Tongue (tissue), 2 donors: ENCODE measurements around the gene SPRR2G. TPM values are rescaled to one million over a fixed set of nuclear protein-coding genes. Genes with fewer than 3 reads are reported as not detected.
"Not testable (repeated sequence)": the region's sequence is repeated elsewhere in the genome, so short reads cannot be mapped to it uniquely, and the experiment has no call there.

ENCODE experiments used
- DNase-seq: peaks from one replicate; pipeline ENCODE4 v3.0.0-alpha.2; 2015
- total RNA-seq: library from RNA; depleted of rRNA; stranded (reverse); fragments of >200 nt; gene quantifications from one replicate; pipeline ENCODE4 v1.2.3, GENCODE V29; 2014

SPRR2G gene
- total RNA-seq: not detected

DNA sequence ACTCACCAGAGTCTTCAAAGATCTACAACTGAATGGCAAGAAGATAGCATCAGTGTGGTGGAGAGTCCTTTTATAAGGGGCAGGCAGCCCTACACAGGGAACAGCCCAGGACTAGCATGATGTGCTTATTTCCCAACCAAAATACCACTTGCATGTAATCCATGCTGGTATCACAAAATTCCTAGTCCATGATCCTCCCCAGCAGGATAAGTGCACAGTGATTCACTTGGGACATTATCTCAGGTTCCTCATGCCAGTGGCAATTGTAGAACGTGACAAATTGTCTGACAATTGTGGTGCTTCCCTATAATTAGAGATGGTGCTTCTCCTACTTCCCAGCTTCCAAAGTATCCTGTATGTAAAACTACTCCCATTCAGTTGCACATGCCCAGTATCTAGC lies at the start of gene SPRR2G:
Gene SPRR2G, minus strand, starts transcription at position 45 of the 400 bp plus-strand sequence. CDS start 780 bp downstream, outside the sequence.
- DNase-seq: no peak

DNA sequence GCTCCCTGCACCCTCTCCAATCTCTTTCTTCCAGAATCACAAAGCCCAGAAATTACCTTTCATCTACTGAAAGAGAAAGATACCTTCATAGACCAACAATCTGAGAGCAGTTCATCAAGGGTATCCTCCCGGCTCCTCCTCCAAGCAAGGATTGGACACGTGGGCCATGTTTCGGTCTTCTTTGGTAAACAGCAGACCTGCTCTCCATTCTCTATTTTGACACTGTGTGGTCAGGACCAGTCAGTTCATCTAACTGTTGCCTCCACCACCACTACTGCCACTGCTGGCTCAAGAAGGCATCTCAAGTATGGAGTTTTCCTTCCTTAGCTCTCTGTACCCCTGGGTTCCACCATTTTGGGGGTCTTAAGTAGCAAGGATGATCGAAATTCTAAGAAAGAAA lies 44.5 kb upstream of the SPRR2G start:
- DNase-seq: no peak

DNA sequence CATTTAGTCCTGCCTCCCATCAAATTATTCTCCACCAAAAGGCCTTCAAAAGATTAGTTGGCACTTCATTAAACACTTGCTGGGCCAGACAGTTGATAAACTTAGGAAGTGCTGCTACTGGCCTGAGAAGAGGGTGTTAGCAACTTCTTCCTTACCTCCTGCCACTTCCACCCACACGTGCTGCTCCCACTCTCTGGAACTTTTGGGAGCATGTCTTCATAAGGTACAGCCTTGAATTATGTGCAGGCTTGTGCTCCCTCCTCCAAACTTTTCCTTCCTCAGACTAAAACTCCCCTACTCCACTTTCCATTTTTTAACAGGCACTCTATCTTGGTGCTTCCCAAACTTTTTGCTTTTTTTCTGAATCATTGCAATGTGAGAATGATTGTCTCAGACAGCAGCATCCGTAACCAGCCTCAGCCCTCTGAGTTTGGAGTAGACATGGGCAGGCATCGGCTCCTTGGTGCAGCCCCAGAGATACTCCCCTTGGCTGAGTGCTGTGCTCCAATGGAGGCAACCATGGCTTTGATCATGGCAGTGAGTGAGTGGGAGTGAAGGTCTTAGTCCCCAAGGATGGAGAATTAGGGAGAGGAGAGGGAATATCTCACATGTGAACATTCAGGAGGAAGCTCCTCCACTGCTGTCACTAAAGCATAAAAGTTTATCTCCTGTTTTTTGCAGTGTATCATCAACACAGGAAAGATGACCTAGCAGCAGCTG lies 43.8 kb upstream of the SPRR2G start:
- DNase-seq: no peak

DNA sequence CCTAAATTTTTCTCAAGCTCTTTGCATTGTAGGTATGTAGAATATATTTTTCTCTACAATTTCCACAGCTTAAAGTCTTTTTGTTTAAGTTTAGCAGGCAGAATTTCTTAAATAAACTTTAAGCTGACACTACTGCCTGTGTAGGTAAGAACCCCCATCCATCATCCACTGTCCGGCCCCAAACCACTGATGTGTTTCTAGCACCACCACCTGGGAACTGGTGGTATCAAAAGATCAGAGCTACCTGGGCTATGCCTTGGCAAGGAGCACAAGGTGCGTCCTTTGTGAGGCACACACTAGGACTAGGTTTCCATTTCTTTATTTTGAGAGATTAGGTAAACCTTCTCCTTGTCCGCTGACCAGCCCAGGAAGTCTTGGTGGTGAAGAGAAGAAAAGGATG lies 42.0 kb upstream of the SPRR2G start:
- DNase-seq: peak; percentile 20

DNA sequence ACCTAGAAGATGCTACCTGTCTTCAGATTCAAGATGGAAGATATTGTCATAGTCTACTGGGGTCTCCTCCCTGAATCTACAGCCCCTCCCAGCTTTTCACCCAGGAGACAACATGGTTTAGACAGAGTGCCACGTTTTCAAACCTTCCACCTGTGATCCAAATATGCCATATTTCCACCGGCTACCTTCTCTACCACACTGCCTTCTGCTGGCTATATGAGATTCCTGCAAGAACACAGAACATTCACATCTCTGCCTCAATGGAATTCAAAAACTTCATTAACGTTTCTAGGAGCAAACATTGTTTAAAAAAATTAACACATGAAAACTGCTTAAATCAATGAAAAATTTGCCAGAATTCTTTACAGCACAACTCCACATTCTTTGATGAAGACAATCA lies 39.7 kb upstream of the SPRR2G start:
- no peak for DNase-seq

DNA sequence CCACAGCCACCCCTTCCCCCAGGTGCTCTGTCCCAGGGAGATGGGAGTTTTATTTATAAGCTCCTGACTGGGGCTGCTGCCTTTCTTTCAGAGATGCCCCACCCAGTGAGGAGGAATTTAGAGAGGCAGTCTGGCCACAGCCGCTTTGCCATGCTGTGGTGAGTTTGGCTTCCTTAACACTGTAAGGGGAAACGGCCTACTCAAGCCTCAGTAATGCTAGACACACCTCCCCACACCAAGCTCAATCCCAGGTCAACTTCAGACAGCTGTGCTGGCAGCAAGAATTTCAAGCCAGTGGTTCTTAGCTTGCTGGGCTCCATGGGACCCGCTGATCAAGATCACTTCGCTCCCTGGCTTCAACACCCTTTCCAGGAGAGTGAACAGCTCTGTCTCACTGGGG lies 37.6 kb upstream of the SPRR2G start:
- not testable (repeated sequence) for DNase-seq

DNA sequence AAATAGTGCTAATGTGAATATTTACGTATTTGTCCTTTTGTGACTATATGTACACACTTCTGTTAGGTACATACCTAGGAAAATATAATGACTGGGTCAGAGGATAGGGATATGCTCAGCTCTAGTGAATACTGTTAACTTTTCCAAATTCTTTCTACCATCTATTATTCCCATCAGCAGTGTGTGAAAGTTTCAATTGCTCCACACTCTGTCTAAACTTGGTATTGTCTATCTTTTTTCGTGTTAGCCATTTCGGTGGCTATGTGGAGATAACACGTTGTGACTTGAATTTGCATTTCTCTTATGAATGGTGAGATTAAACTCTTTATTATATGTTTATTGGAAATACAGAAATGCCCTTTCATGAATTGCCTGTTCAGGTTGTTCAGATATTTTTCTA lies 29.9 kb upstream of the SPRR2G start:
- no peak for DNase-seq

DNA sequence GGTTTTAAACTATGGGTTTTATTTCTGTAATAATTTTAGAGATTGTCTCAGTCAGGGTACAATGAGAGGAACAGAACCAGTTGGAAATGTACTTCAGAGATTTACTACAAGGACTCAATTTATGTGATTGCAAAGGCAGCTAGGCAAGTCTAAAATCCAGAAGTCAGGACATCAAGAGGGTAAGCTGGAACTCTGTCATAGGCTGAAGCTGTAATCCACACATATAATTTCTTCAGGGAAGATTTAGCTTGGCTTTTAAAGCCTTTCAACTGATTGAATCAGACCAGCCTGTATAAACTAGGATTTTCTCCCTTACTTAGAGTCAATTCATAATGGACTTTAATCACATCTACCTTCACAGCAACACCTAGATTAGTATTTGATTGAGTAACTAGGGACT lies 28.2 kb upstream of the SPRR2G start:
- DNase-seq: no peak

DNA sequence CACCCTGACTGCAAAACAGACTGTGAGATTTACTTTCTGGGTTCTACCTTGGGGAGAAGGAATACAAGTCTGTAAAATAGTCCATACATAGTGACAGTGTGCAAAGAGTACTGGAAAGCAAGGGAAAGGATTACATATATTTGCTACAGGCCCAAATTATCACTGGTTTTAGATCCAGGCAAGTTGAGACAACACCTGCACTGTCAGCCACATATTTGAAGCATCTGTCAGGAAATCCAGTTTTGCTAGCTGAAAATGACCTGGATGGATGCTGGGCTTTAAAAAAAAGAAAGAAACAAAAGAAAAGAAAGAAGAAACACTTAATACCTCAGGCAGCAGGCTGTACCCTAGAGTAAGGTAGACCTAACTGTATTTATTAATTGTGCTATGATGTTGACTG lies 23.9 kb upstream of the SPRR2G start:
- DNase-seq: peak; percentile 40

DNA sequence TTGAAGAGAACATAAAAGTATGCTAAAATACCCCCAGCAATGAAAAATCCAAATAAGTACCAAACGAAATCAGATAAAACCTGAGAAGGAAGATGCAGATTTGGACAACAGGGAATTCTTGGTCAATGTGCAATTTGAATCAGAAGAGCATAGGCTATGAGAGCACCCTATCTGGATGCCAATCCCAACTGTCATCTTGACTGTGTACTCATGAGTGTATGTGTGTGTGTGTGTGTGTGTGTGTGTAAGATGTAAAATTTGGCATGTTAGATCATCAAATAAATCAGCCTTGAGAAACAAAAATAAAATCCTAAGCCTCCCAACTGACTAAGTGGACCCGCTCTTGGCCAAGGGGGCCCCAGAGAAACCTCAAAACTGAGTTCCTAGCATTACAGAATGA lies 18.0 kb upstream of the SPRR2G start:
- DNase-seq: no peak

DNA sequence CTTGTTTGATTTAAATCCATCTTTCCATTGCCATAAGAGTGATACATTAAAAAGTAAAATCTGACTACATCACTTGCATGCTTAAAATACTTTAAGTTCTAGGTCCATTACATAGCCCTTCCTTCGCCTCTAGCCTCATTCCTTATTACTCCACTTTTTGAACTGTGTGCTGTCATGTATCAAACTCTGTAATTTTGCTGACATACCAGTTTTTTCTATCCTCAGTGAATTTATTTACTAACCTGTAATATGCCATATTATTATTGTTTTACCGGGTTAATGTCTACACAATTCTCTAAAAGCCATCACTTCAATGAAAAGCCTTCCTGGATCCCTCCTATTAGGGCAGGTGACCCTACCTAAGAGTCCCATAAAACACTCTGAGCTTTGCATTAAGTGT lies 4.9 kb upstream of the SPRR2G start:
- no peak for DNase-seq

DNA sequence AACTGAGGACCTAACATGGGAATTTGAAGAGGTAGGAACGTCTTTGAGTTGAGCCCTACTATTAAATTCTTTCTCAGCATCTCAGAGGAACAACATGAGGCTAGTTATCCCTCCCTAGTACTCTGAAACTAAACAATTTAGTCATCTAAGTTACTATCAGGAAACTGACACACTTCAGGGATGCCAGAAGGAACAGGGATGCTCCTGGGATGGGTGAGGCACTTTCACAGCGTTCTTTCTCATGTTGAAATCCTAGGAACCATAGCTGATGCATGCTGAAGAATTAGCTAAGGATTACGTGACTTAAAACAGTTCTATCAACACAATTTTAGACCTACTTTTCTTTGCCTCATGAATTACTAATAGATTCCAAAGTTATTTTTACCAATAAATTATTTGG lies 1.8 kb upstream of the SPRR2G start:
- no peak for DNase-seq

DNA sequence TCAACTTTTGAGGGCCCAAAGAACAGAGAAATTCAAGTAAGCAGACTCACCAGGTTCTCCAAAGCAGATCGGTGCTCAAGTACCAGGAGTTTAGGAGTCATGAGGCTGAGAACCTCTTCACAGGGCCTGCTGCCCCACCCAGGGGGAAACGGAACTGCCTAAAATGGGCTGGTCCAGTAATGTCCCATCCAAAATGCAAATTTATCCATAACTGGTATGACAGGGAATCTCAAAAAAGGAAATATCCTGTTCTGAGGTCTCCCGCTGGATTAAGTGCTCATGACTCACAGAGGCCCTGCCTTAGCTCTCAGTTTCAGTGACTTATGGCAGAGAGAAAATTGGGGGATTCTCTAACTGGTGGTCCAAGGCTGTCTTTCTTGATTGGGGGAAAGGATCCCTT lies 9.3 kb downstream of the SPRR2G start:
- DNase-seq: no peak

DNA sequence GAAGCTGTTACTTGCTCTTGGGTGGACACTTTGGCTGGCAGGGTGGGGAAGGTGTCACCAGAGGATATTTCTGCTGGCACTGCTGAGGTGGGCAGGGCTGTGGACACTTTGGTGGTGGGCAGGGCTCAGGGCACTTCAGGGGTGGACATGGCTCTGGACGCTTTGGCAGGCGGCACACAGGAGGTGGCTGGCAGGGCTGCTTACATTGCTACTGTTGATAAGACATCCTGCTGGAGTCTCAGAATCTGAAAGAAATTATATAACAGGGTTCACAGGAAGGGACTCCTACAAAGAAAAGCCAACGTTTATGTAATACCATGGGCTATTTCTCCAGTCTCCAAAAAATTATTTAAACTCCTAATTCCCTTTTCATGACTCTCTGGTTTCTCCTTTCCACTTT lies 10.2 kb downstream of the SPRR2G start:
- no peak for DNase-seq

DNA sequence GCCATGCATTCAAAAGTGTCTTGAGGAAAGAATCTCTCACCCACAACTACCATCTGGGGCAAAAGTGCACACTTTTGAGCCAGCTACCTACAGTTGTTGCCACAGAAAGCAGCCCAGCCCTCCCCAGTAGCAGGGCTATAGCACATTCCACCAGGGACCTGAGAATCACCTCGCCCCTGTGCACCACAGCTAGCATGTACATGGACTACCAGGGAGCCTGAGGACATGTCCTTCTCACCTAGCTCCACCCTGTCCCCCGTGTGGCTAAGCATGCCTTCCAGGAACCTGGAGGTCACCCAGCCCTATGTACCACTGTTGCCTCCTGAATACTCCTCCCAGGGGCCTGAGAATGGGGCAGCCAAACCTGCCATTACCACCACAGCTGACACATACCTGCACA lies 16.9 kb downstream of the SPRR2G start:
- DNase-seq: no peak

DNA sequence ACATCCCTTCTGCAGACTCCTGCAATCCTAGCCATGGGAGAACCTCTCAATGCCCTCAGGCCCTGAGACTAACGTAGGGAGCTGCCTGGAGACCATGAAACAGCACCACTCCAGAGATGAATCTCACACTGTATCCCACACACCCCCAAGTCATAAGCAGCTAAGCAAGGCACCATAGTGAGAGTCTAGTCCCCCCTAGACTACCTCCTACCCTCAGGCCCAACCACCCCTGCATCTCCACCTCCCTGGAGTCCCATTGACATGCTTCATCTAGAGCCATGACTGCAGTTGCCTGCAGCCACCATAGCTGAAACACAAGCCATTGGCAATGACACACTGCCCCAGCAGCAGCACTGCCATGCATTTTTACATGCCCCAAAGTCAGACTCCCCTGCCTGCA lies 17.4 kb downstream of the SPRR2G start:
- DNase-seq: no peak

DNA sequence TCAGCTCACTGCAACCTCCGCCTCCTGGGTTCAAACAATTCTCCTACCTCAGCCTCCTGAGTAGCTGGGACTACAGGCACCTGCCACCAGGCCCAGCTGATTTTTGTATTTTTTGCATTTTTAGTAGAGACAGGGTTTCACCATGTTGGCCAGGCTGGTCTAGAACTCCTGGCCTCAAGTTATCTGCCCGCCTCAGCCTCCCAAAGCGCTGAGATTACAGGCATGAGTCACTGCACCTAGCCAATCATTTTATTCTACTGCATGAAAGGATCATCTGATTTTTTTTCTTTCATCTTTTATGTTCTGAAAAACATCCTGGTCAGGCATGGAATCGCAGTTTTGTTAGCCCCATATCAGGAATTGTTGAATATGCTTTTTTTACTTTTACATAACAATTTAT lies 22.0 kb downstream of the SPRR2G start:
- DNase-seq: not testable (repeated sequence)

DNA sequence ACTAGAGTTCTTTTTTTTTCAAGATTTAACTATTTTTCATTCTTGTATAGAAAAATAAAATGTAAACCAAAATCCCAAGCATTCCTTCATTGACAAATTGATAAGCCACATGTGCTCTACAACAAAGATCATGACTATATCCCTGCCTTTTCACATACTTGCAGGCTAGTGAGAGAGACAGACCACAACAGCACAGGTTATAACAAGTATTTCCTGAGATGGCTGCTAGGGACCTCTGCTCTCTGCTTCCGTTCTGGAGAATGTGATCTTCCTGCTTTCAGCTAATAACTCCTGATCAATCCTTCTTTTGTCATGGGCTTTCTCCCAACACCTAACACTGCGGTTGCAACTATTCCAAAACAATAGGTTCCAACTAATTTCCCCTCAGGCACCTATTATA lies 23.4 kb downstream of the SPRR2G start:
- DNase-seq: no peak

DNA sequence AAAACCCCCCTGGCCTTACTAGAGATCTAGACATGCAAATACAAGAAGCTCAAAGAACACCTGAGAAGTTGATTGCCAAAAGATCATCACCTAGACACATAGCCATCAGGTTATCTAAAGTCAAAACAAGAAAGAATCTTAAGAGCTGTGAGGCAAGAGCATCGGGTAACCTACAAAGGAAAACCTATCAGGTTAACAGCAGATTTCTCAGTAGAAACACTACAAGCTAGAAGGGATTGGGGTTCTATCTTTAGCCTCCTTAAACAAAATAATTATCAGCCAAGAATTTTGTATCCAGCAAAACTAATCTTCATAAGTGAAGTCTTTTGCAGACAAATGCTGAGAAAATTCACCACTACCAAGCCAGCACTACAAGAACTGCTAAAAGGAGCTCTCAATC lies 25.2 kb downstream of the SPRR2G start:
- DNase-seq: no peak

DNA sequence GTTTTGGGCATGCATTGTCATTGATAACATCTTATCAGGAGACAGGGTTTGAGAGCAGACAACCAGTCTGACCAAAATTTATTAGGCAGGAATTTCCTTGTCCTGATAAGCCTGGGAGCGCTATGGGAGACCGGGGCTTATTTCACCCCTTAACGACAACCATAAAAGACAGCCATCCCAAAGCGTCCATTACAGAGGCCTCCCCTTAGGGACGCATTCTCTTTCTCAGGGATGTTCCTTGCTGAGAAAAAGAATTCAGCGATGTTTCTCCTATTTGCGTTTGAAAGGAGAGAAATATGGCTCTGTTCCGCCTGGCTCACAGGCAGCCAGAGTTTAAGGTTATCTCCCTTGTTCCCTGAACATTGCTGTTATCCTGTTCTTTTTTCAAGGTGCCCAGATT lies 26.9 kb downstream of the SPRR2G start:
- not testable (repeated sequence) for DNase-seq

DNA sequence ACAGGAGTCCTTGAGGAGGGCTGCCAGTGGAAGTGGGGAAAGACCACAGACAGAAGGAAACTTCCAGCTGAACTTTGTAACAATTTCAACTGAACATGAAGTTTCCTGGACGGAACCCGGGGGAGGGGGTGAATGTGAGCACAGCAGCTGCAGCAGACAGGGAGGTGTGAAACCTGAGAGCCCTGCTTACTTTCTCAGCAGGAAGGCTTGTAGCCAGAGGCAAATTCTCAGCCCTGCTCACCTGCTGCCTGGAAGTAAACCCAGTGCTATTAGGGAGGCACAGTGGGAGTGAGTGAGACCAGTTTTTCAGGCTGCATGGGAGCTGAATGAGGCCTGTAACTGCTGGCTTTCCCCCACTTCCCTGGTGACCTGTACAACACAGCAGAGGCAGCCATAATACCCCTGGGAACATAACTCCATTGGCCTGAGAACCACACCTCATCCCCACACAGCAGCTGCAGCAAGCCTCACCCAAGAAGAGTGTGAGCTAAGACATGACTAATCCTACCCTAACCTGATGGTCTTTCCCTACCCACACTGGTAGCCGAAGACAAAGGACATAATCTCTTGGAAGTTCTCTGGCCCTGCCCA lies 27.8 kb downstream of the SPRR2G start:
- DNase-seq: peak; percentile 59

DNA sequence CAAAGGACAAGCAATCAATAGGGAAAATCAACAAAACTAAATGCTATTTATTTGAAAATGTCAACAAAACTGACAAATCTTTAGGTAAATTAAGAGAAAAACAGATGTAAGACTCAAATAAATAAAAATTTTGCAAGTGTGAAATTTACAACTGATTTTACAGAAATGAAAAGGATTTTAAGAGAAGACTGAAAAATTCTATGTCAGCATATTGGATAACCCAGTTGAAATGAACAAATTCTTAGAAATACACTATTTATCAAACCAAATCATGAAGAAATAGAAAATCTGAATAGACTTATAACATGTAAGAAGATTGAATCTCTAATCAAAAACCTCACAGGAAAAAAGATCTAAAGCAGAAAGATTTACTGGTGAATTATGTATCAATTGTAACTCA lies 29.7 kb downstream of the SPRR2G start:
- no peak for DNase-seq

DNA sequence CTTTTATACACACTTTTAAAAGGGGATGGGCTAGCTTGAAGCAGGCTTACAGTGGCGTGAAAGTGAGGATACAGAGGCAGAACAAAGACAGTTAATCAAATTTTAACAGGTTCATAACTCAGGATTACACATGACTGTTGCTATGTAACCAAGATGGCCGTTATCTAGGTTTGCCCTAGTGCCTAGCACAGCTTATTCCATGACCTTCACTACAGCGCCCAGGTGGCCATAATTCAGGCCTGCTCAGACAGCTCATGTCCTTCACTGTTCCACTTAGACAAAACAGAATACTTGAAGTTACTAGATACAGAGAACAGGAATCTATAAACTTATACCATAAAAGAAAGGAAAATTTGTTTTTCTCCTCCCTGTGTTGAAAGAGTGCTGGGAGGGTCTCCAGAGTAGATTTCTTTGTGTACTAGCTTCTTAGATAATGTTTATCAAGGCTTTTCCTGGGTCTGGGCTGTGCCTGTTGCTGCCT lies 31.2 kb downstream of the SPRR2G start:
- DNase-seq: peak; percentile 11

DNA sequence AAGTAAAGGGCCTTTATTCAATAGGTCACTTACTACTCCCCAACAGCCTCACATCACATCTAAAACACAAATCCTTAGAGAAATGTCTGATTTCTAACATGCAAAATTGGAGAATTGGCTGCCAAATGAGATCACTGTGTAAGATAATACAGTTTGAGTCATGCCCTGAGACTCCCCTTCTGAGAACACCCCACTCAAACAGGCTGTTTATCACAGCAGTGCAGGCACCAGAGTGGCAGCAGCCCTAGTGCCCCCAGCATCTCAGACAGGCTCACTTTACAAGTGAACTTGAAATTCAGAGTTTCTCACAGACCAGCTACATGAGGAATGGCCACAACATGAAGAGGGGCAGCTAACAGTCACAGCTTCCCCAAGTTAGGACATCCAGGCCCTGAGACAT lies 35.4 kb downstream of the SPRR2G start:
- not testable (repeated sequence) for DNase-seq
